RKO (cell line): ENCODE data around the gene MMRN1.

Experiments
- DNase-seq: peaks from one replicate; pipeline ENCODE4 v3.0.0-alpha.2; 2016; ENCODE audit warnings: low spot score

The MMRN1 gene

GRCh38 chr4:89998469-89999011, 103.9 kb downstream of the MMRN1 start:
- no peak for DNase-seq

- DNase-seq = no peak
Measured at GRCh38 chr4:90001023-90001422, 106.4 kb downstream of the MMRN1 start.

- no peak for DNase-seq
Measured at GRCh38 chr4:90002441-90003062, 107.9 kb downstream of the MMRN1 start.
